Epidermal melanocyte (primary cell): ENCODE results near the gene CLEC4M.

Source experiments
- DNase-seq: peaks from one replicate; pipeline ENCODE4 v3.0.0; 2011; ENCODE audit warnings: low spot score; ENCODE audit not compliant: insufficient read length

The CLEC4M gene

GRCh38 chr19:7762719-7763293, at the start of gene CLEC4M:
Gene CLEC4M, plus strand, starts transcription at chr19:7763243. Its CDS starts 24 bp downstream, at chr19:7763267.
- DNase-seq = no peak

GRCh38 chr19:7715671-7716070, 47.4 kb upstream of the CLEC4M start:
- DNase-seq = no peak

GRCh38 chr19:7716762-7717161, 46.3 kb upstream of the CLEC4M start:
- DNase-seq = no peak

GRCh38 chr19:7718668-7719067, 44.4 kb upstream of the CLEC4M start:
- no peak for DNase-seq

- no peak for DNase-seq
Measured at GRCh38 chr19:7720351-7720750, 42.7 kb upstream of the CLEC4M start.

- DNase-seq = no peak
Measured at GRCh38 chr19:7722231-7722651, 40.8 kb upstream of the CLEC4M start.

GRCh38 chr19:7725791-7726190, 37.3 kb upstream of the CLEC4M start:
- DNase-seq = no peak

- no peak for DNase-seq
Measured at GRCh38 chr19:7729211-7729610, 33.8 kb upstream of the CLEC4M start.

- no peak for DNase-seq
Measured at GRCh38 chr19:7729831-7730285, 33.2 kb upstream of the CLEC4M start.

- DNase-seq = no peak
Measured at GRCh38 chr19:7730286-7731217, 32.5 kb upstream of the CLEC4M start.

GRCh38 chr19:7731218-7731595, 31.8 kb upstream of the CLEC4M start:
- DNase-seq = no peak

GRCh38 chr19:7731615-7732014, 31.4 kb upstream of the CLEC4M start:
- no peak for DNase-seq

GRCh38 chr19:7732045-7732444, 31.0 kb upstream of the CLEC4M start, which contains the start of gene CLEC4G:
Gene CLEC4G, minus strand, starts transcription at chr19:7732110. Its CDS starts 8 bp downstream, at chr19:7732102.
- no peak for DNase-seq

- DNase-seq = no peak
Measured at GRCh38 chr19:7733376-7733775, 29.7 kb upstream of the CLEC4M start.

GRCh38 chr19:7734220-7735203, 28.5 kb upstream of the CLEC4M start:
- DNase-seq = no peak

GRCh38 chr19:7736148-7736547, 26.9 kb upstream of the CLEC4M start:
- DNase-seq = no peak

- DNase-seq = no peak
Measured at GRCh38 chr19:7737215-7737614, 25.8 kb upstream of the CLEC4M start.

GRCh38 chr19:7738023-7738422, 25.0 kb upstream of the CLEC4M start:
- DNase-seq = no peak

- no peak for DNase-seq
Measured at GRCh38 chr19:7739211-7739755, 23.8 kb upstream of the CLEC4M start.

- no peak for DNase-seq
Measured at GRCh38 chr19:7739801-7740681, 23.0 kb upstream of the CLEC4M start.
